GM21529 (cell line): ENCODE data around the gene MYO16.
"Not testable (repeated sequence)": the region's sequence is repeated elsewhere in the genome, so short reads cannot be mapped to it uniquely, and the experiment has no call there.

Experiments used
- ATAC-seq: cut with Tn5 transposase; IDR thresholded peaks from one replicate; pipeline ENCODE4 v1.9.1; 2021; ENCODE audit not compliant: unreplicated experiment

The MYO16 gene

GRCh38 chr13:109033090-109033489 lies 403.7 kb downstream of the MYO16 start:
- ATAC-seq, result no peak

- ATAC-seq, result no peak
These were observed 406.8 kb downstream of the MYO16 start for GRCh38 chr13:109036078-109036780.

DNA sequence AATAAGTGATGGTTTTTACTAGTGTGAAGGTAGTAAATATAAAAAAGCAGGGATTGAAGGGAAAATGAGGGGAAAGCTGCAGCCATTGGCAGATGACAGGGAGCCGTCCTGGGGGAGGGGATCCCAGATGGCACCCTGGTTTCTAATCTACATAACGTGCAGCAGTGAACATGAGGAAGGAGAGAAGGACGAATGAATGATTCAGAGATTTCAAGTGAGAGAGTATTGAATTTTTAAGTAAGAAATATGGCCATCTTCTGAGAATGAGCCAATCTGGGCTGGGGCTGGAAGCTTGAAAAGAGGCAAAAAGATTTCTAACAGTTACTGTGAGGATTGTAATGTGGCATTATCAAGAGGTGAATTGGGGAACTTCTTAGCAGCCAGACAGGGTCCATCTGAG lies 414.2 kb downstream of the MYO16 start:
- no peak for ATAC-seq

GRCh38 chr13:109055850-109056249 lies 426.4 kb downstream of the MYO16 start:
- ATAC-seq, result no peak

DNA sequence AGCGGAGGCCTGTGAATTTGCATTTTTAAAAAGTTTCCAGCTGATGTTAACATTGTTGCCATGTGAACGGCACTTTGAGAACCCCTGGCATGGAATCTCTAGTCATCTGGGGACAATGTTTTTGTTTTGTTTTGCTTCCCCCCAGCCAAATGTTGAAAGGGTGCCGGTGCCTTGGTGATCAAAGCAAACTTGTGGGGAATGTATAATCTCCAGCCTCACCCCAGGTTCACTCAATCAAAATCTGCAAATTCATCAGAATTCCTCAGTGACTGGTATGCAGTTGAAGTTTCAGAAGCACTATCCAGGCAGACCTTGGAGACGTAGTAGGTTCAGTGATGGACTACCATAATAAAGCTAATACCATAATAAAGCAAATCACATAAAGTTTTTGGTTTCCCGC lies 428.7 kb downstream of the MYO16 start:
- no peak for ATAC-seq

GRCh38 chr13:109072505-109072904 lies 443.1 kb downstream of the MYO16 start:
- no peak for ATAC-seq

DNA sequence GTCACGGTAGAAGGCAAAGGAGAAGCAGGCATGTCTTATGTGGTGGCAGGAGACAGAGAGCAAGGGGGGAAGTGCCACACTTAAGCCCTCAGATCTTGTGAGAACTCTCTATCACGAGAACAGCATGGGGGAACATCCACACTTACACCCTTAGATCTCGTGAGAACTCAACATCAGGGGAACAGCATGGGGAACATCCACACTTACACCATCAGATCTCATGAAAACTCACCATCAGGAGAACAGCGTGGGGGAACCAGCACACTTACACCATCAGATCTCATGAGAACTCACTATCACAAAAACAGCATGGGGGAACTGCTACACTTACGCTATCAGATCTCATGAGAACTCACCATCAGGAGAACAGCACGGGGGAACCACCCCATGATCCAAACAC lies 445.0 kb downstream of the MYO16 start:
- ATAC-seq, result no peak

- no peak for ATAC-seq
These were observed 445.4 kb downstream of the MYO16 start for GRCh38 chr13:109074853-109075252.

GRCh38 chr13:109087916-109088623 lies 458.7 kb downstream of the MYO16 start:
- no peak for ATAC-seq

DNA sequence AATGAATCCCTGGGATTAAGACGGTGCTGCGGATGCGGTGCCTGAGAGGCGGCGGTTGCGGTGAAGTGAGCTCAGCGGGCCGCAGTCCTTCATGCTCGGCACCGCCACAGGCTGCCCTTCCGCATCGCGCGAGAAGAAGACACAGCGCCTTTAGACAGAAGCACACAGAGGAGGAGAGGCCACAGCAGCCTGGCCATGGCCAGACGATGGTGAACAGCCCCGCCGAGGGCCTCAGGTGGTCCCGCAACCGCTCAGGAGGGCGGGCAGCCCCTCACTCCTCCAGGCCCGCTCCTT lies 459.2 kb downstream of the MYO16 start:
- ATAC-seq, result no peak

GRCh38 chr13:109090796-109091195 lies 461.4 kb downstream of the MYO16 start:
- ATAC-seq, result no peak

DNA sequence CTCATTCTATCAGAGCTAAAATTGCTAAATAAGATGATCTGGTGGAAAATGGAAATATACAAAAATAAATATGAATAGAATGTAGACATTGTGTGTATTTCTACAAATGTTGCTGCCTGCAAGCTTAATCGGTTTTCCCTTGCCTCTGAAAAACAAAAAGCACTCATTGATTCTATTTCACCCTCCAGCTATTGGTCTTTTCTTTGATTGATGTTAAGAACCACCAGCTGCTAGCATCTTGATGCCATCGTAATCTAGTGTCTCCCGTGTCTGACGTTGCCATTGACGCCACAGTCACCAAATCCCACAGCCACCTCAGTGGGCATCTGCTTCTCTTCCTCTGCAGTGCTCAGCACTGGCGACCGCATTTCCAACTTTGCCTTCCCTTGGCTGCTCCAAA lies 461.8 kb downstream of the MYO16 start:
- no peak for ATAC-seq

GRCh38 chr13:109092186-109092585 lies 462.8 kb downstream of the MYO16 start:
- ATAC-seq, result not testable (repeated sequence)

- no peak for ATAC-seq
These were observed 464.6 kb downstream of the MYO16 start for GRCh38 chr13:109093998-109094397.

DNA sequence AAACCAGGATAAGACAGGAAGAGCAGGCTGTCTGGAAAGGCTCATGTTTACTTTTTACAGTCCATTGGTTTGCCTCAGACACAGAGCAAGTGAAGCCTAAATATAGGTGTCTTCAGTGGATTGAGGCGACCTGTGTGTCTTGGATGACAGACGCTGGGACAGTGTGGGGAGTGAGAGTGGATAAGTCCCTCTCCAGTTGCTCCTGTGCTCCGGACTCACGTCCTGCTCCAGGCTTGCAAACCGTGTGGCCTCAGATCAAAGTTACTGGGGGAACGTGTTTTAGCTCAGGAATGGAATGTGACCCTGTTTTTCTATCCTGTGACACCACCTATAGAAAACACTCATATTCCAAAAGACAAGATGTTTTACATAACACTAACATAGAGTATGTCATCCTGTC lies 465.7 kb downstream of the MYO16 start:
- ATAC-seq, result no peak

GRCh38 chr13:109096101-109096500 lies 466.7 kb downstream of the MYO16 start:
- no peak for ATAC-seq

DNA sequence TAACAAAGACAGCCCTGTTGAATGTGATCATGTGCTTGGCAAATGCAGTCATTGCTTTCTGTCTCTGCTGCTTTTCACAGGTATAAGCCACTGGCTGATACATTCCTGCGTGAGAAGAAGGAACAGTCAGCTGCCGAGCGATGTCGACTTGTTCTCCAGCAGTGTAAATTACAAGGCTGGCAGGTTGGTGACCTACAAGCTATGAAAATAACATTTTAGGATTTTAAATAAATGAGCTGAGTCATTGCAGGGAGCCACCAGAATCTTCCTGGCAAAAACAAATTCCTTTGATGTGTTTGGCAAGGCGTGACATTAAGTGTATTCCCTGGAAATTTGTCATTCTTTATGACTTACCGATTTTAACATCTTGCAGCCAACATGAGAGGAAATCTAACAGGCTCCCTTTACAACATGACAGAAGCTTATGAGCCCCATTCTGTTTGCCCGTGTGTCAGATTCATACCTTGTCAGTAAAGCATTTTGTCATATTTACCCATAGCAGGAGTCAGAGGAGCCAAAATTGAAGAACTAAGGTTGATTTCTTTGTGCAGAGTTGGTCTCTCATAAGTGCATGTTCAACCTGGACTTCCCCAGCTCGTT lies 471.4 kb downstream of the MYO16 start:
- ATAC-seq, result no peak

DNA sequence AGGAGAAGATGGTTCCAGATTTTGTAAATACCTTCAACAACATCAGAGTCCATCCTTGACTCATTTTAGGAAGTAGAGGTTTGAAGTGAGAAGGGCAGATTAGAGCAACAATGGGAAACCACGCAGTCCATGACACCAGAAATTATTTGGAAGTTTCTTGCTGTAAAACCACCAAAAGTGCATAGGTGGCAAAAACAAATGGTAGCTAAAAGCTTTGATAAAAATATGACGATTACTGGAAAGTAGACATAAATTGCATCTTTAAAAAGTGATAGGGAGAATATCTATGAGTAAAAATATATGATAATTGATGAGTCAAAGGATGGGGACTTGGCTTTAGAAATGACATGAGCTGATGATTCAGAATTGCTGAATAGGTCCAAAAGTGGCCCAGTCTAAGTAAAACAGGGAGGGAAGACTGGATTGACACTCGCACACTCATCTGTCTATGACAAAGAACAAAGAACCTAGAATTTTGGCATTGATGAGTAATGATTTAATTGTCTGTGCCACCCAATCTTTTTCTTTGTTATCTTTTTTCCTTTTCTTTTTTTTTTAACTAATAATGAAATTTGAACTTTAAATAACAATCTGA lies 472.2 kb downstream of the MYO16 start:
- no peak for ATAC-seq

DNA sequence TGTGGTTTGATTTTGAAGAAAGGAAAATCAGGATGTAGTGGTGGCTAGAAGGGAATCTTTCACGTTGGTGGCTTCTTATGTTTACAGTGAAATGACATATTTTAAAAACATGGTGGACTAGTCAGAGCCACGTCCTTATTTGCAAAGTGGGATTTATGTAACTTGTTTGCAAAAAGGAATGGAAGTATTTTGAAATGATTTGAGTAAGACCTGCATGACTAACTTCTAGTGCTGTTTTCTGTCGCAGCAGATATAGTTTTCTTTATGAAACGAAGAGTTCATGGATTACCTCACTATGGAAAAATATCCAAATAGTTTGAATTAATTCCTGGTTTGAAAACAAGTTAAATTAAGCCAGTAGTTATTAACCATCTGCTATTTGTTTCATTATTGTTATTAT lies 476.5 kb downstream of the MYO16 start:
- ATAC-seq, result no peak

GRCh38 chr13:109110159-109110558 lies 480.7 kb downstream of the MYO16 start:
- ATAC-seq, result no peak

GRCh38 chr13:109111141-109111540 lies 481.7 kb downstream of the MYO16 start:
- no peak for ATAC-seq

GRCh38 chr13:109113427-109113826 lies 484.0 kb downstream of the MYO16 start:
- ATAC-seq, result peak; percentile 61
